Activated CD4-positive, alpha-beta T cell treated with anti-CD3 and anti-CD28 coated beads for 36 hours (primary cell): ENCODE measurements around the gene IRF4. TPM values are rescaled to one million over a fixed set of nuclear protein-coding genes. Genes with fewer than 3 reads are reported as not detected.
"Not testable (repeated sequence)": the region's sequence is repeated elsewhere in the genome, so short reads cannot be mapped to it uniquely, and the experiment has no call there.

Experiments used
- ATAC-seq: fragments of 200-7000 bp; cut with Tn5 transposase; one replicate; pipeline ENCODE4 v1.10.0; 2021; ENCODE audit warnings: mild to moderate bottlenecking, moderate library complexity
- CTCF ChIA-PET: fragments of 350-600 bp; sonication (Branson Sonifier 250); formaldehyde crosslinking; loops from one replicate; lab custom pipeline; 2021; ENCODE audit warnings: antibody characterized with exemption; lab: Charles Lee
- POLR2A ChIA-PET: fragments of 350-600 bp; sonication (Branson Sonifier 250); formaldehyde crosslinking; loops from one replicate; lab custom pipeline; 2021; ENCODE audit warnings: antibody characterized with exemption, inconsistent platforms; lab: Charles Lee
- DNase-seq: peaks from one replicate; pipeline ENCODE4 v3.0.0-alpha.2; 2020
- H3K27ac Mint-ChIP-seq: one replicate; pipeline ENCODE4 v1.8.0; 2021; ENCODE audit warnings: mixed read lengths
- H3K27me3 Mint-ChIP-seq: one replicate; pipeline ENCODE4 v1.8.0; 2021; ENCODE audit warnings: mixed read lengths
- H3K36me3 Mint-ChIP-seq: one replicate; pipeline ENCODE4 v1.8.0; 2021; ENCODE audit warnings: low read depth, mixed read lengths
- H3K4me1 Mint-ChIP-seq: one replicate; pipeline ENCODE4 v1.8.0; 2021; ENCODE audit warnings: mixed read lengths
- H3K4me3 Mint-ChIP-seq: one replicate; pipeline ENCODE4 v1.8.0; 2021; ENCODE audit warnings: mild to moderate bottlenecking, moderate library complexity, mixed read lengths
- H3K9me3 Mint-ChIP-seq: one replicate; pipeline ENCODE4 v1.8.0; 2021; ENCODE audit warnings: low read depth, mixed read lengths
- intact Hi-C, 2 experiments: fragments of 100-400 bp; cut with DNase I in 1 of 2; cut with micrococcal nuclease in 1 of 2; formaldehyde crosslinking; loops; one replicate each; pipeline versions ENCODE4 v1.14.2 to v1.15.1; 2022 to 2024; cut with DNase I, micrococcal nuclease
- total RNA-seq, 2 experiments: library from RNA; stranded (reverse); gene quantifications; one replicate each; pipeline ENCODE4 v1.2.3, GENCODE V29; 2021

The IRF4 gene
- total RNA-seq, 2 experiments from 2014 or later = 601 to 617 TPM

- ChIA-PET POLR2A (no interaction called here), CTCF (interaction anchor here (0.6 to 0.7 kb wide), 2 partner anchors 181 to 929 kb away, joined by 3 read pairs; no protein-coding TSS in a partner anchor)
- H3K4me3 Mint-ChIP-seq = no peak overlapping the region
- no peaks in the 10 kb centered on the region for H3K9me3 Mint-ChIP-seq
- intact Hi-C loops = no loop called here
- H3K36me3 Mint-ChIP-seq = no peaks in the 10 kb centered on the region
- peaks cover 3% of the 10 kb centered on the region for H3K4me1 Mint-ChIP-seq
- no peak for DNase-seq
- ATAC-seq = no peak
- H3K27ac Mint-ChIP-seq = no peak overlapping the region
- H3K27me3 Mint-ChIP-seq = peaks cover 19% of the 10 kb centered on the region
Measured at GRCh38 chr6:369559-370431, 21.8 kb upstream of the IRF4 start.

- intact Hi-C loops = no loop called here
- ATAC-seq = no peak
- ChIA-PET POLR2A (no interaction called here), CTCF (no interaction called here)
- Mint-ChIP-seq H3K27ac (no peak overlapping the region), H3K4me1 (peaks cover 3% of the 10 kb centered on the region), H3K9me3 (no peaks in the 10 kb centered on the region), H3K4me3 (no peak overlapping the region), H3K36me3 (no peaks in the 10 kb centered on the region), H3K27me3 (peaks cover 24% of the 10 kb centered on the region)
- DNase-seq = no peak
Measured at GRCh38 chr6:370555-370954, 21.0 kb upstream of the IRF4 start.

- intact Hi-C loops, H3K36me3 Mint-ChIP-seq: not testable (repeated sequence)
Measured at GRCh38 chr6:371851-372250, 19.7 kb upstream of the IRF4 start.

GRCh38 chr6:372336-372911 is 19.1 kb upstream of the IRF4 start:
- DNase-seq (no peak), ATAC-seq (no peak)
- ChIA-PET CTCF (interaction anchor here (1.0 kb wide), 1 partner anchor 15 kb away, joined by 3 read pairs; no protein-coding TSS in a partner anchor), POLR2A (no interaction called here)
- Mint-ChIP-seq H3K27ac (no peak overlapping the region), H3K4me1 (peaks cover 7% of the 10 kb centered on the region), H3K36me3 (no peaks in the 10 kb centered on the region), H3K9me3 (no peaks in the 10 kb centered on the region), H3K27me3 (peaks cover 33% of the 10 kb centered on the region), H3K4me3 (no peak overlapping the region)
- intact Hi-C loops = no loop called here

More at GRCh38 chr6:371851-372250, 19.7 kb upstream of the IRF4 start:
- ATAC-seq, H3K4me3 Mint-ChIP-seq, POLR2A ChIA-PET, H3K9me3 Mint-ChIP-seq, H3K4me1 Mint-ChIP-seq, DNase-seq, H3K27ac Mint-ChIP-seq: not testable (repeated sequence)
- CTCF ChIA-PET = interaction anchor here (1.0 kb wide), 1 partner anchor 16 kb away, joined by 3 read pairs; no protein-coding TSS in a partner anchor
- peaks cover 29% of the 10 kb centered on the region for H3K27me3 Mint-ChIP-seq

GRCh38 chr6:373031-373430 is 18.5 kb upstream of the IRF4 start:
- ChIA-PET CTCF (interaction anchor here (0.5 to 0.8 kb wide), 3 partner anchors 10 to 62 kb away, joined by 3 read pairs; no protein-coding TSS in a partner anchor), POLR2A (no interaction called here)
- H3K4me3 Mint-ChIP-seq = no peak overlapping the region

GRCh38 chr6:373773-374724 is 17.5 kb upstream of the IRF4 start:
- Mint-ChIP-seq H3K27ac (no peak overlapping the region), H3K9me3 (no peaks in the 10 kb centered on the region)
- CTCF ChIA-PET = interaction anchor here (0.6 to 0.8 kb wide), 2 partner anchors 11 to 41 kb away, joined by 3 read pairs; no protein-coding TSS in a partner anchor

More at GRCh38 chr6:373031-373430, 18.5 kb upstream of the IRF4 start:
- no peak for ATAC-seq
- Mint-ChIP-seq H3K4me1 (peaks cover 7% of the 10 kb centered on the region), H3K36me3 (no peaks in the 10 kb centered on the region), H3K9me3 (no peaks in the 10 kb centered on the region), H3K27ac (no peak overlapping the region), H3K27me3 (peaks cover 33% of the 10 kb centered on the region)
- DNase-seq = no peak
- intact Hi-C loops = no loop called here

GRCh38 chr6:374956-375355 is 16.6 kb upstream of the IRF4 start:
- no peak for ATAC-seq
- POLR2A ChIA-PET = no interaction called here
- Mint-ChIP-seq H3K4me3 (no peak overlapping the region), H3K27ac (no peak overlapping the region), H3K36me3 (no peaks in the 10 kb centered on the region), H3K4me1 (peaks cover 9% of the 10 kb centered on the region), H3K9me3 (no peaks in the 10 kb centered on the region), H3K27me3 (peaks cover 35% of the 10 kb centered on the region)
- CTCF ChIA-PET = no interaction called here
- intact Hi-C loops = no loop called here
- DNase-seq = no peak

More at GRCh38 chr6:373773-374724, 17.5 kb upstream of the IRF4 start:
- no peak for DNase-seq
- POLR2A ChIA-PET = no interaction called here
- Mint-ChIP-seq H3K36me3 (no peaks in the 10 kb centered on the region), H3K27me3 (peaks cover 35% of the 10 kb centered on the region), H3K4me1 (peaks cover 7% of the 10 kb centered on the region), H3K4me3 (no peak overlapping the region)
- intact Hi-C loops = no loop called here
- no peak for ATAC-seq

GRCh38 chr6:376827-377640 is 14.5 kb upstream of the IRF4 start:
- ATAC-seq (no peak), DNase-seq (no peak)
- peaks cover 37% of the 10 kb centered on the region for H3K27me3 Mint-ChIP-seq
- ChIA-PET CTCF (interaction anchor here (1.1 to 1.6 kb wide), 2 partner anchors 38 to 43 kb away, joined by 3 to 4 read pairs; no protein-coding TSS in a partner anchor), POLR2A (no interaction called here)
- H3K27ac Mint-ChIP-seq = no peak overlapping the region
- intact Hi-C loops = no loop called here
- no peaks in the 10 kb centered on the region for H3K36me3 Mint-ChIP-seq
- H3K4me3 Mint-ChIP-seq = no peak overlapping the region
- H3K4me1 Mint-ChIP-seq = peaks cover 9% of the 10 kb centered on the region
- no peaks in the 10 kb centered on the region for H3K9me3 Mint-ChIP-seq

- H3K36me3 Mint-ChIP-seq, H3K27ac Mint-ChIP-seq, H3K4me1 Mint-ChIP-seq, H3K4me3 Mint-ChIP-seq, H3K9me3 Mint-ChIP-seq, DNase-seq, ATAC-seq, intact Hi-C loops: not testable (repeated sequence)
- CTCF ChIA-PET = interaction anchor here (1.6 kb wide), 1 partner anchor 39 kb away, joined by 4 read pairs; no protein-coding TSS in a partner anchor
- POLR2A ChIA-PET = interaction anchor here (0.6 kb wide), 1 partner anchor 211 kb away, joined by 7 read pairs; no protein-coding TSS in a partner anchor
- peaks cover 36% of the 10 kb centered on the region for H3K27me3 Mint-ChIP-seq
Measured at GRCh38 chr6:377641-378020, 13.9 kb upstream of the IRF4 start.
